ENCODE measurements around the gene TGFB1I1. TPM values are rescaled to one million over a fixed set of nuclear protein-coding genes. Genes with fewer than 3 reads are reported as not detected.

TGFB1I1 gene
- total RNA-seq, 1 experiment from 2014 or later, result 8.7 TPM

DNA sequence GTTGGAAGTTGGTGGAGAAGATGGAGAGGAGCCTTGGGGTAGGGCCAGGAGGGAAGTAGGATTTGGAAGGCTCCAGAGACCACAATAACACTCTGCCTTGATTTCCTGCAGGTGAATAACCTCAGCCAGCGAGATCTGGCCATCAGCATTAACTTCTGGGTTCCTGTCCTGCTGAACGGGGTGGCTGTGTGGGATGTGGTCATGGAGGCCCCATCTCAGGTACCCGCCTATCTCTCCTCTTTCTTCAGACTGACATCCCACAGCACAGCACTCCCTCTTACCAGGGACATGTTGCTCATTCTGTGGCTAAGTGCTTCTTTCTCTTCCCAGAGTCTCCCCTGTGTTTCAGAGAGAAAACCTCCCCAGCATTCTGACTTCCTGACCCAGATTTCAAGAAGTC, 48.7 kb upstream of the TGFB1I1 start:
- TF ChIP-seq EZH2 (IDR thresholded peaks at IDR 0.05) (no peak), EZH2phosphoT487 (IDR thresholded peaks at IDR 0.05; ENCODE audit: borderline replicate concordance) (no peak), POLR2A (IDR thresholded peaks at IDR 0.05; ENCODE audit: borderline replicate concordance, extremely low read depth, insufficient read depth, insufficient read length) (no peak), POLR2AphosphoS5 (IDR thresholded peaks at IDR 0.05; ENCODE audit: low read depth, low read length) (no peak), ATF3 (IDR thresholded peaks at IDR 0.05) (no peak), ZNF274 (IDR thresholded peaks at IDR 0.05; ENCODE audit: low read depth, low read length) (no peak), ELF1 (IDR thresholded peaks at IDR 0.05; ENCODE audit: borderline replicate concordance, low read depth) (no peak), CBX3 (IDR thresholded peaks at IDR 0.05; ENCODE audit: low read depth) (no peak), SRF (IDR thresholded peaks at IDR 0.05; ENCODE audit: low read depth) (no peak), MAX (IDR thresholded peaks at IDR 0.05) (no peak), SIN3A (IDR thresholded peaks at IDR 0.05; ENCODE audit: low read depth) (no peak)
- no peaks in the 10 kb centered on the region for H4K20me1 ChIP-seq (ENCODE audit: insufficient read depth)
- DNase-seq (ENCODE audit: low read depth, low spot score) (no peak), ATAC-seq (no peak)
- no peaks in the 10 kb centered on the region for H3K79me2 ChIP-seq (ENCODE audit: insufficient read depth, low read length)
- POLR2A ChIA-PET, result no interaction called here
- no peaks in the 10 kb centered on the region for H3K4me1 ChIP-seq (ENCODE audit: control insufficient read depth in 1 of 2, insufficient read depth in 2 of 2, low read length in 2 of 2)
- no peak overlapping the region for H3K4me2 ChIP-seq (ENCODE audit: low read length)
- BruUV-seq (replicated peaks), result no TSS peak
- no peak overlapping the region for H2AFZ ChIP-seq (ENCODE audit: low read depth, low read length, poor library complexity, severe bottlenecking)
- CTCF ChIA-PET, result no interaction called here
- RAD21 ChIA-PET (ENCODE audit: low non-redundant PET in 1 of 2, low total read pairs in 2 of 2, uncharacterized antibody in 2 of 2, unreplicated experiment in 2 of 2), result no interaction called here
- H3K4me3 ChIP-seq (replicated peaks in 1 of 2; ENCODE audit: low read depth in 1 of 2, low read length in 2 of 2), result no peak overlapping the region
- no peaks in the 10 kb centered on the region for H3K9me3 ChIP-seq (ENCODE audit: control insufficient read depth in 1 of 2, insufficient read depth in 1 of 2, low read depth in 1 of 2, low read length in 2 of 2)
- H3K27ac ChIP-seq (ENCODE audit: low read depth, low read length), result no peak overlapping the region
- H3K36me3 ChIP-seq (ENCODE audit: control insufficient read depth in 1 of 2, insufficient read depth in 2 of 2, low read length in 2 of 2), result no peaks in the 10 kb centered on the region
- no peaks in the 10 kb centered on the region for H3K9me2 ChIP-seq (ENCODE audit: insufficient read depth)
- H3K9ac ChIP-seq (ENCODE audit: low read length), result no peak overlapping the region
- H3K27me3 ChIP-seq (ENCODE audit: insufficient read depth, low read length), result peaks cover 9% of the 10 kb centered on the region; the same call in 1 of the 2 replicates
- intact Hi-C loops (cut with micrococcal nuclease), result no loop called here

DNA sequence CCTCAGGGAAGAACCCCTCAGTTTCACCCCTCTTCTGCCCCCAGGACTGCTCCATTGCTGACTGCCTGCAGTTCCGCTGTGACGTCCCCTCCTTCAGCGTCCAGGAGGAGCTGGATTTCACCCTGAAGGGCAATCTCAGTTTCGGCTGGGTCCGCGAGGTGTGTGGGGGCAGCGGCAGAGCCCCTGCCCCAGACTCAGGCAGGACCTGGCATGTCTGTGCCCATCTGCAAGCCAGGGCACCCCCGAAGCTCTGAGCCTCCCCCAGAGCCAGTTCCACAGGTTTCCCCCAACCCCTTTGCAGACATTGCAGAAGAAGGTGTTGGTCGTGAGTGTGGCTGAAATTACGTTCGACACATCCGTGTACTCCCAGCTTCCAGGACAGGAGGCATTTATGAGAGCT, 48.2 kb upstream of the TGFB1I1 start:
- no peak for ATAC-seq
- DNase-seq (ENCODE audit: low read depth, low spot score), result no peak
- Histone ChIP-seq H3K4me1 (ENCODE audit: control insufficient read depth in 1 of 2, insufficient read depth in 2 of 2, low read length in 2 of 2) (no peaks in the 10 kb centered on the region), H3K4me2 (ENCODE audit: low read length) (no peak overlapping the region), H3K27me3 (ENCODE audit: insufficient read depth, low read length) (peaks cover 9% of the 10 kb centered on the region; the same call in 1 of the 2 replicates), H3K9ac (ENCODE audit: low read length) (no peak overlapping the region), H4K20me1 (ENCODE audit: insufficient read depth) (no peaks in the 10 kb centered on the region), H3K36me3 (ENCODE audit: control insufficient read depth in 1 of 2, insufficient read depth in 2 of 2, low read length in 2 of 2) (no peaks in the 10 kb centered on the region), H3K27ac (ENCODE audit: low read depth, low read length) (no peak overlapping the region), H3K9me2 (ENCODE audit: insufficient read depth) (no peaks in the 10 kb centered on the region), H3K4me3 (replicated peaks in 1 of 2; ENCODE audit: low read depth in 1 of 2, low read length in 2 of 2) (no peak overlapping the region), H3K9me3 (ENCODE audit: control insufficient read depth in 1 of 2, insufficient read depth in 1 of 2, low read depth in 1 of 2, low read length in 2 of 2) (no peaks in the 10 kb centered on the region), H2AFZ (ENCODE audit: low read depth, low read length, poor library complexity, severe bottlenecking) (no peak overlapping the region), H3K79me2 (ENCODE audit: insufficient read depth, low read length) (no peaks in the 10 kb centered on the region)
- ChIA-PET CTCF (no interaction called here), POLR2A (no interaction called here), RAD21 (ENCODE audit: low non-redundant PET in 1 of 2, low total read pairs in 2 of 2, uncharacterized antibody in 2 of 2, unreplicated experiment in 2 of 2) (no interaction called here)
- intact Hi-C loops (cut with micrococcal nuclease), result no loop called here
- no peak for TF ChIP-seq ELF1 (IDR thresholded peaks at IDR 0.05; ENCODE audit: borderline replicate concordance, low read depth)
- TF ChIP-seq, protein P1, sequence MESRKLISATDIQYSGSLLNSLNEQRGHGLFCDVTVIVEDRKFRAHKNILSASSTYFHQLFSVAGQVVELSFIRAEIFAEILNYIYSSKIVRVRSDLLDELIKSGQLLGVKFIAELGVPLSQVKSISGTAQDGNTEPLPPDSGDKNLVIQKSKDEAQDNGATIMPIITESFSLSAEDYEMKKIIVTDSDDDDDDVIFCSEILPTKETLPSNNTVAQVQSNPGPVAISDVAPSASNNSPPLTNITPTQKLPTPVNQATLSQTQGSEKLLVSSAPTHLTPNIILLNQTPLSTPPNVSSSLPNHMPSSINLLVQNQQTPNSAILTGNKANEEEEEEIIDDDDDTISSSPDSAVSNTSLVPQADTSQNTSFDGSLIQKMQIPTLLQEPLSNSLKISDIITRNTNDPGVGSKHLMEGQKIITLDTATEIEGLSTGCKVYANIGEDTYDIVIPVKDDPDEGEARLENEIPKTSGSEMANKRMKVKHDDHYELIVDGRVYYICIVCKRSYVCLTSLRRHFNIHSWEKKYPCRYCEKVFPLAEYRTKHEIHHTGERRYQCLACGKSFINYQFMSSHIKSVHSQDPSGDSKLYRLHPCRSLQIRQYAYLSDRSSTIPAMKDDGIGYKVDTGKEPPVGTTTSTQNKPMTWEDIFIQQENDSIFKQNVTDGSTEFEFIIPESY (IDR thresholded peaks at IDR 0.05; ENCODE audit: extremely low read depth, insufficient replicate concordance, low read length), result no peak
- no peak for TF ChIP-seq SIN3A (IDR thresholded peaks at IDR 0.05; ENCODE audit: low read depth)
- TF ChIP-seq, protein P2, sequence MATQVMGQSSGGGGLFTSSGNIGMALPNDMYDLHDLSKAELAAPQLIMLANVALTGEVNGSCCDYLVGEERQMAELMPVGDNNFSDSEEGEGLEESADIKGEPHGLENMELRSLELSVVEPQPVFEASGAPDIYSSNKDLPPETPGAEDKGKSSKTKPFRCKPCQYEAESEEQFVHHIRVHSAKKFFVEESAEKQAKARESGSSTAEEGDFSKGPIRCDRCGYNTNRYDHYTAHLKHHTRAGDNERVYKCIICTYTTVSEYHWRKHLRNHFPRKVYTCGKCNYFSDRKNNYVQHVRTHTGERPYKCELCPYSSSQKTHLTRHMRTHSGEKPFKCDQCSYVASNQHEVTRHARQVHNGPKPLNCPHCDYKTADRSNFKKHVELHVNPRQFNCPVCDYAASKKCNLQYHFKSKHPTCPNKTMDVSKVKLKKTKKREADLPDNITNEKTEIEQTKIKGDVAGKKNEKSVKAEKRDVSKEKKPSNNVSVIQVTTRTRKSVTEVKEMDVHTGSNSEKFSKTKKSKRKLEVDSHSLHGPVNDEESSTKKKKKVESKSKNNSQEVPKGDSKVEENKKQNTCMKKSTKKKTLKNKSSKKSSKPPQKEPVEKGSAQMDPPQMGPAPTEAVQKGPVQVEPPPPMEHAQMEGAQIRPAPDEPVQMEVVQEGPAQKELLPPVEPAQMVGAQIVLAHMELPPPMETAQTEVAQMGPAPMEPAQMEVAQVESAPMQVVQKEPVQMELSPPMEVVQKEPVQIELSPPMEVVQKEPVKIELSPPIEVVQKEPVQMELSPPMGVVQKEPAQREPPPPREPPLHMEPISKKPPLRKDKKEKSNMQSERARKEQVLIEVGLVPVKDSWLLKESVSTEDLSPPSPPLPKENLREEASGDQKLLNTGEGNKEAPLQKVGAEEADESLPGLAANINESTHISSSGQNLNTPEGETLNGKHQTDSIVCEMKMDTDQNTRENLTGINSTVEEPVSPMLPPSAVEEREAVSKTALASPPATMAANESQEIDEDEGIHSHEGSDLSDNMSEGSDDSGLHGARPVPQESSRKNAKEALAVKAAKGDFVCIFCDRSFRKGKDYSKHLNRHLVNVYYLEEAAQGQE (IDR thresholded peaks at IDR 0.05; ENCODE audit: low read depth), result no peak
- BruUV-seq (replicated peaks), result no TSS peak

All from HCT116 (cell line).